KBM-7 (cell line): Measurements from ENCODE around the gene CACNA1H.

Experiments used
- DNase-seq: peaks from one replicate; pipeline ENCODE4 v3.0.0-alpha.2; 2015
- in situ Hi-C: fragments of 300-500 bp; cut with MboI; formaldehyde crosslinking; loops from 2 replicates; pipeline ENCODE4 v1.14.3; 2020; ENCODE audit warnings: low sequenced_read_pairs, low pct_unique_long_range_greater_than_20kb, mixed read lengths

Gene CACNA1H

DNA sequence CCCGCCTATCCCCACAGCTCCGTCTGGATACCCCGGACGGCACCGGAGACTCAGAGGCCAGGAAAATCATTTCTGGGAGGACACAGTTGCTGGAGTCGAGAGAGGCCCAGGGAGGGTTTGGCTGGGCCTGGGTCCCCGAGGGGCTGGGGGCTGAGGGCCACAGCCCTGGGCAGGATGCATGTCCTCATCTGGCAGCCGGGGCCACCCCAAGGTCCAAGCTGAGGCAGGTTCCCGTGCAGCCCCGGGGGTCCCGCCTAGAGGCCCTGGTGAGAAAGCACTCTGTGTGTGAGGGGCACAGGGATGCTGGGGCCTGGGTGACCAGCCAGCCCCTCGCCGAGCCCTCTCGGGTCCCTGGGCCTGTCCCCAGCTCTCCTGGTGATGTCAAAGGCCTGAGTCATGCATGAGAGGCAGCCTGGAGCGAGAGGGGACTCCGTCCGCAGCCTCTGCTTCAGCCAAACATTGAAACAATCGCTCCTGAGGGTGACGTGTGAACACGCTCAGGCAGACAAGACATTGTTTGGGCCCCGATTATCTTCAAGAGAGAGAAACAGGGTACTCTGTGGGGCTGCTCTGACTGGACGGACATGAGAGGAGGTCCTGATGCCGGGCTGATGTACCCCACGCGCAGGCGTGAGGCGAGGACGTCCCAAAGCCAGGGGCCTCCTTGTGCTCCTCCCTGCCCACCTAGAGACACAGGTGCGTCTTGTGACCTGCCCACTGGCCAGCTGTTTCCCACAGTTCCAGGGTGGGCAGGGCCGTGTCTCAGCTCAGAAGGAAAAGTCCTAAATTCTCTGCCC, 31.1 kb upstream of the CACNA1H start:
- no peak for DNase-seq

DNA sequence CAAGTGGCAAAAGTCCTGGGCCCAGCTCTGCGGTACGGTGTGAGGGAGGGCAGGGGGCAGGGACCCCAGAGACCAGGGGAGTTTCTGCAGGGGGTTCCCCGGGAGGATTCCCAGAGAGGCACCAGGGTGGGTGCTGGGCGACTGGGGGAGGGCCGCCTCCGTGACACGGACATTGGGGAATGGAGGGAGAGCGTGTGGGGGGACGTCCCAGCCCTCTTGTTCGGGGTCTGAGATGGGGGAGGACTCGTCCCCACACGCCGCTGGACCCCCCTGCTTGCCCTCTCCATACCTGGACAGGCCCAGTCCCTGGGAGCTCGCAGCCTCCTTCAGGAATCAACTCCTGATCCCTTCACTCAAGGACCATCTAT, 30.5 kb upstream of the CACNA1H start:
- in situ Hi-C loops = no loop called here
- DNase-seq = no peak

More for the DNA sequence above, 31.1 kb upstream of the CACNA1H start:
- in situ Hi-C loops = no loop called here

DNA sequence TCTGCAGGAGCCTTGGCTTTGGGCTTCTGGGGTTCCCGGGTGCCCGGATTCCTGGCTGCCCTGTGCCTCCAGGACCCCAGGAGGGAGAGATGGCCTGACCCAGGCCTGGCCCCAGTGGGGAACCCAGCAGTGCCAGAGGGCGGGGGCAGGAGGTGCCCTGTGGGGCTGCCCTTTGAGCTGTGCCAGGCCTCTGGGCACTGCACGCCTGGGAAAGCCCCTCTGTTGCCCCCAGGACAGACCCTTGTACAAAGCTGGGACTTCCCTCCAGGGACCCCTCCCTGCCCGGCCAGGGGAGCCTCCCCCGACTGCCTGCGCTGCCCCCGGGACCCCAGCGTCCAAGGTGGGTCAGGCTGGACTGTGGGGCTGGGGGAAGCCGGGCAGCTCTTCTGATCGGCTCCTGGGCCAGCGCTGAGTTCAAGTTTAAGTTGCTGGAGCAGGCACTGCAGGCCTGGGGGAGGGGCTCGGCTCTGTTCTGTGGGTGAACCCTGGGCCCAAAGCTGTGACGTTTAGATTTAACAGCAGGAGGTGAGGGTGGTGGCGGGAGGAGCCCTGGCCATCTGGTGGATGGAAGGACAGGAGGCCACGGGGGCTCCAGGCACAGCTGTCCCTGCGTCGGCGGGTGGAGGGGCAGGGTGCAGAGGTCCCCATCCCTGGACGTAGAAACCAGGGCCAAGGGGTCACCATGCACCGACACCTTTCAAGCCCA, 29.2 kb upstream of the CACNA1H start:
- no peak for DNase-seq
- in situ Hi-C loops = no loop called here

DNA sequence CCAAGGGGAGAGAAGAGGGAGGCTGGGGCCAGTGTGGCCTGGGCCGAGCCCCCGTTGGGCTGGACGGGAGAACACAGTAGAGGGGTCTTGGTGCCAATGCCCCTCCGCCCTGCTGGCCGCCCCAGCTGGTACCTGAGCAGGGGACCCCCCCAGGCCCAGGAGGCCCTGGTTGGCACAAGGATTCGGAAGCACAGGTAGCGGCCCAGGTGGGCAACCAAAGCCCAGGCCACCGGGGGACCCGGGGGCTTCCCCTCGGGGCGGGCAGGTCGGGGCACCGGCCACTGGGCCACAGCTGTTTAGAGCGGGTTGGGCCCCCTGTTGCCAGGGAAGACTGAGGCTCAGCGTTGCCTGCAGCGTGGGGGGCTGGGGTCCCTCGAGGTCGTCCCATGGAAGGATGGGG, 28.6 kb upstream of the CACNA1H start:
- in situ Hi-C loops = no loop called here

DNA sequence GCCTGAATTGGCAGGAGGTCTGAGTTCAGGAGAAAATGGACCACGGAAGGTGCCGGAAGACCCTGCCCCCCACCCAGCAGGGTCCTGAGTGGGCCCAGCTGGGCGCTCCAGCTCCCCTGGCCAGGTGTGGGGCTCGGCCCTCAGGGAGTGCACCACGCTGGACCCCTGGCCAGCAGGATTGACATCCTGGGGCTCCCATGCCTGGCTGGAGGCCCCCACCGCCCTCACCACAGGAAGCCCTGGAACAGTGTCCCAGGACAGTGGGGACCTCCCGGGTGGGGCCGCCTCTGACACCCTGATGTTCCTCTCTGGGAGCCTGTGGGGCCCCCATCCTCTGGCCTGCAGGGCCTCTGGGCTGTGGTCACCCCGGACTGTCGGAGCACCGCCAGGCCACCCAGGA, 28.1 kb upstream of the CACNA1H start:
- in situ Hi-C loops = no loop called here

More for the DNA sequence above, 28.6 kb upstream of the CACNA1H start:
- no peak for DNase-seq

DNA sequence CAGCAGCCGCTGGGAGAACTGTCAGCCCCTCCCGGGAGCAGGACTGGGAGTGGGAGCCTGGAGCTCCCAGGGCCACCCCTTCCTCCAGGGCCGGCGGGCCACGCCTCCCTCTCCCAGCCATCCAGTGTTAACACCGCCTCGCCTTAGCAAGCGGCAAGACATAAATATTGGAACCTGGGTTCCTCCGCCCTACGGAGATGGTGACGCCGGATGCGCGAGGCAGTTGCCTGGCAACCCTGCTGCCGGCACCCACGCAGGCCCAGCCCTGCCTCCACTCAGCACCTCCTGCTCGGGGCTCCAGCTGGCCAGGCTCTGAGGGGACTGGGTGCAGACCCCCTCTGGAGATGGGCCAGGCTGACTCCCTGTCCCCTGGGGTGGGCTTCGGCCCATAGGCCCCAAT, 27.4 kb upstream of the CACNA1H start:
- in situ Hi-C loops = no loop called here
- peak; percentile 43 for DNase-seq

More for the DNA sequence above, 28.1 kb upstream of the CACNA1H start:
- no peak for DNase-seq

DNA sequence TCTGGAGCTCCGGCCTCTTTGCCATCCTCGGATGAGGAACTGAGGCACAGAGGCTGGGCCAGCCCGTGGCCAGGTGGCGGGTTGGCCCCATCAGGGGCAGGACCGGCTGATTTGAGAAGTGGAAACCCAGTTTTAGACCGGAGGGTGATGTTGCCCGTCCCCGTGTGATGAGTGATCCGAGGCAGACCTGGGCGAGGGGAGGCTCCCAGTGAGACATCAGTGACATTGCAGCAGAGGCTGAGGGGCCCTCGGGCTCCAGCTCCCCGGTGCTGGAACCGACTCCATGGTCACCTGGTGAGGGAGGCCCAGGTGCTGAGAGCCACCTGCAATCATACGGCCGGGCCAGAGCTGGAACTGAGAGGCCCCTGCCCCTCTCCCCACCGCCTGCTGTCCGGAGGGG, 26.9 kb upstream of the CACNA1H start:
- in situ Hi-C loops = no loop called here
- no peak for DNase-seq

DNA sequence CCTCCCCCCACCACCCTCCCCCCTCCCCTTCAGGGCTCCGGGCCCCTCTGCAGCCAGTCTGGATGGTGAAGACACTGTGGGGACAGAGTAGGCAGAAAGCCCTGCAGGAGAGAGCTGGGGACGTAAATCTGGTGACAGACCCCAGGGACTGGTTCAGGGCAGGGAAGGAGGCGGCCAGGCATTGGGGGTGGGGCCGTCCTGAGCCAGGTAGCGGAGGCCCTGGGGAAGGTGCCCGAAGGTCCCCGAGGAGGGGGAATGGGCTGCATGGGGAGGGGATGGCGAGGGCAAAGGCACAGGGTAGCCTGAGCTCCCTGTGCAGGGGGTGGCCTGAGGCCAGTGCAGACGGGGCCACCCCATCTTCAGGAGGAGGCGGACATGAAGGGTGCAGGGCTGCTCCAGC, 26.3 kb upstream of the CACNA1H start:
- DNase-seq = no peak
- in situ Hi-C loops = no loop called here

DNA sequence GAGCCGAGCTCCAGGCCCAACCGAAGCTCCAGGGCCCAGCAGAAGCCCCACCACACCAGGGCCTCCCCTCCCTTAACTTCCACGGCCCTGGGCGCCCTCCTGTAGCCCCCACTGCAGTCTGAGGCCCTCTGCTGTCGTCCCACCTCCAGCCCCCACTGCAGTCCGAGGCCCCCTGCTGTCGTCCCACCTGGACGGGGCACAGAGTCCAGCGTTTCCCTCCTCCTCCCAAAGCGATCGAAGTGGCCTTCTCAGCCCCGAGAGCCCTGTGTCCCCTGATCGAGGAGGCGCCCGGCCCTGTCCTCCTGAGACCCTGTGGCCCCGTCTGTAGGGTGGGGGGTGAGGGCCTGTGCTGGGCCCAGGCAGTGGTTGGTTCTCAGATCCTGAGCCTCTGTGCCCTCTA, 25.8 kb upstream of the CACNA1H start:
- DNase-seq = no peak
- in situ Hi-C loops = no loop called here

DNA sequence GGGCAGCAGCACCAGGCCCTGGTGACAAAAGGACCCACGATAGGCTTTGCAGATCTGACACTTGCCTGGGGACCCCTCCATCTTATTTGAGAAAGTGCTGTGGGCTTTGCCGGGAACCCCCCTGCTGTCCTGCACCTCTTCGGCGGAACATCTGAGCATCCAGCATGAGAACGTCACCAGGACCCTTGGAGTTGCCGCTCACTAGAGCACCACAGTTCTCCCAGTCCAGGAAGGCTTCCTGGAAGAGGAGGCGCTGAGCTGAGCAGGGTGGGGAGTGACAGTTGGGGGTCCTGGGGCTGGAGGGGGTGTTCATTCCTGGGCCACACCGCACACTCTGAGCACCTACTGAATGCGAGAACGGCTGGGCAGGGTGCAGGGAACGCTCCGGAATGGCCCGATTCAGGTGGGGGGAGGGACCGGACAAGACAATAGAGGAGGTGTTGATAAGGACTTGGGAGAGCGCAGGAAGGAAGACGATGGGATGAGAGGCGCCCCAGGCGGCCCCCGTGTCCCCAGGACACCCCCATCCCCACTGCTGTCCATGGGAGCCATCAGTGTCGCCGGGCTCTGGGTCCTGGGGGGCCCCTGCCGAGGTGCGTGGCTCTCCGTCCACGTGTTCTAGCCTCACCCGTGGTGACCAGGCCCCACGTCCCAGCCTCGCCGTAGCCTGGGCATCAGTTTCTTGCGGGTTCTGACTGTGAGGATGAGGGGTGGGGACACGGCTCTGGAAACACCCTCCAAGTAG, 24.8 kb upstream of the CACNA1H start:
- DNase-seq = no peak
- in situ Hi-C loops = no loop called here

DNA sequence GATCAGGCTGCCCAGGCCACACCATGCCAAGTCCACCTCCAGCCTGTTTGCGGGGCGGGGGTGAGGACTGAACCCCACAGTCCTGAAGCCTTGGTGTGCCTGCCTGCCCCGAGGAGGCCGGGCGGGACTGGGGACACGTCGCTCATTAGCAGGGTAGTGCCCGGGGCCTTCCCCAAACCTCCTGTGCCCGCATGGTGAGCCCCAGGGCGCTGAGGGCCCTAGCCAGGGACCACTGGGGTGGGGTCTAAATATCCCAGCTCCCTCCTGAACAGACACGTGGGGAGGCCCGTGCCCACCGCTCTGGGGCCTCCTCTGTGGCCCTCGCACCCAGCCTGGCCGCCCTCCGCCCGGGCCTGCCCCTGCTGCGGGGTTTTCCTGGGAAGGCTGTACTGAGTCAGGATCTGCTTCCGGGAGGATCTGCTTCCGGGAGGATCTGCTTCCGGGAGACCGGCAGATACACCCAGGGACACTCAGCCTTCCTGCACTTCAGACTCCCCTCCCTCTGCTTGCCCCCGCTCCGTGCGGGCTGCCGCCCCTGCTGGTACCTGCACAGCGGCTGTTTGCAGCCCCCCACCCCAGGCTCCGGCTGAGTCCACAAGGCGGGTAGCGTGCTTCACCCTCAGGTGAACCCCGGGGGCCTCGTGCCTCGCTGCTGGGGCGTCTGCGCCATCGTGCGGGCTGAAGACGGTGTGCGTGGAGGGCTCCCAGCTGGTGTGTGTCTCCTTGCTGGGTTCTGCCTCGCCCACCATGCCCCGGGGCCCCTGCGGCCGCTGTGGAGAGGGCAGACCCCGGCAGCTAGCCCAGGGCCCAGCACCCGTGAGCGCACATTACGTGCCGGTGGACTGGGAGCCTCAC, 23.6 kb upstream of the CACNA1H start:
- no peak for DNase-seq
- in situ Hi-C loops = no loop called here

DNA sequence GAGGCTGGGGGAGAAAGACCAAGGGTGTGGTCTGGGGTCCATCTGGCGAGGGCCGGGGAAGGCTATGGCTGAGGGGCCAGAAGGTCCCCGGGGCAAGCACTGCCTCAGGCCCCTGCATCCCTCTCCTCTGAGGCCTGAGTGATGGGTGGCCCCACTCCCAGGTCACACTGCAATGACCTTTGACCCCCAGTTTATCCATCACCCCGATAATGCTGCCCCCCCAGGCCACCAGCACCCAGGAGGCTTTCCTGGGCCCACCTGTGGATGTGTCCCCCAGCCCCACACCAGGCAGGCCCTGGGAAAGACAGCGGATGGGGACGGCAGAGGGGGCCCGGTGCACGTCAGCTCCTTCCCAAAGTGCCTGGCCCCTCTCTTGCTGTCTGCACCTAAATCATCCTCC, 22.5 kb upstream of the CACNA1H start:
- no peak for DNase-seq
- in situ Hi-C loops = no loop called here

DNA sequence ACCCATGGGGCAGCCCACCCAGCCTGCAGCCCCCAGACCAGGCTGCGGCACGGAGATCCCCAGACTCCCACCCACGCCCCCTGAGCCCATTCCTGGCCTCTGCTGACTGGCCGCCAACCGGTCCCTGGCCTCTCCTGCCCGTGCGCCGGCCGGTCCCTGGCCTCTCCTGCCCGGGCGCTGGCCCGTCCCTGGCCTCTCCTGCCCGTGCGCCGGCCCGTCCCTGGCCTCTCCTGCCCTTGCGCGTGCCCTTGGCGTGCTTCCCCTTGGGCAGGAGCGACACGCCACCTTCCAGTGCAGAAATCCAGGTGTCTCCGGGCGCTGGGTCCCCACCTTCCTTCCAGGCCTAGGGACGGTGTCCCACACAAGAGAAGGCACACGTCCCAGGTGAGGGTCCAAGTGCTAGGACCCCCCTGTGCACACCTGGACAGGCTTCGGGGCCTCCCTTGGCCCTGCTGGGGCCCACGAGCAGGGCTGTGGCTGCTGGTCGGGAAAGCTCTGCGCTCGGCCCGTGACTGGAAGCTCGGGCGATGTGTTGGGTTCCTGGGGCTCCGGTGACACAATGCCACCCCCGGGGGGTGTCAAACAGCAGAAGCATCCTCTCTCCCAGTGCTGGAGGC, 21.4 kb upstream of the CACNA1H start:
- in situ Hi-C loops = no loop called here
- DNase-seq = no peak

DNA sequence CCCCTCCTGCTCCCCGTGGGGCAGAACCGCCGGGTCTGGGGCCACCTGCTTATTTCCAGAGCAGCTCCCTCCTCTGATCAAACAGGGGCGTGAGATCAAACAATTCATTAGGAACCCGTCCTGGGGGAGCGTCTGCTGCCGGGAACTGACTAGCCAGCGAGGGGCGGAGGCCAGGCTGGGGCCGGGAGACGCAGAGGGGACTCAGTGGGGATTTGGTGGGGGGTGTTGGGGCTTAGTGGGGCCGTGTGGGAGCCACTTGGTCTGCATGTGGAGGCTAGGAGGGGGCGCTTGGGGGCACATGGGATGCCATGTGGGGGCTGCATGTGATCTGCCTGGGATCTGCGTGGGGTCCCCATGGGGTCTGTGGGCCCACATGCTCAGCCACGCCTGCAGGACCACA, 20.5 kb upstream of the CACNA1H start:
- no peak for DNase-seq
- in situ Hi-C loops = no loop called here

DNA sequence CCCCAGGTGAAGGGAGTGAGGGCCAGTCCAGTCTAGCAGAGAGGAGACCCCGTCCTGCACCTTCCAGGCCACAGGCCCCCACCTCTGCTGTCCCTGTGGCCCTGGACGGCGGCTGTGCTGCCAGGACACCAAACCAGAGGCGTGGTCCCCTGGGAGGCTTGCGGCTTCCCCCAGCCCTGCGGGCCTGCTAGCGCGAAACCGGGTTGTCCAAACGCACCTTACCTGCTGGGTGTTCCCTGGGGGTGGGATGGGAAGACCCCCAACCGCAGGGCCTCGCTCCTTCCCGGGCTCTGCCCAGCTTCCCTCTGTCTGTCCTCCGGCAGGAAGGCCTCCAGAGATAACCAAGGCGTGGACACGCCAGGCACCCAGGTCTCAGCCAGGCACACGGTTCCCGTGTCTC, 19.6 kb upstream of the CACNA1H start:
- no peak for DNase-seq
- in situ Hi-C loops = no loop called here

DNA sequence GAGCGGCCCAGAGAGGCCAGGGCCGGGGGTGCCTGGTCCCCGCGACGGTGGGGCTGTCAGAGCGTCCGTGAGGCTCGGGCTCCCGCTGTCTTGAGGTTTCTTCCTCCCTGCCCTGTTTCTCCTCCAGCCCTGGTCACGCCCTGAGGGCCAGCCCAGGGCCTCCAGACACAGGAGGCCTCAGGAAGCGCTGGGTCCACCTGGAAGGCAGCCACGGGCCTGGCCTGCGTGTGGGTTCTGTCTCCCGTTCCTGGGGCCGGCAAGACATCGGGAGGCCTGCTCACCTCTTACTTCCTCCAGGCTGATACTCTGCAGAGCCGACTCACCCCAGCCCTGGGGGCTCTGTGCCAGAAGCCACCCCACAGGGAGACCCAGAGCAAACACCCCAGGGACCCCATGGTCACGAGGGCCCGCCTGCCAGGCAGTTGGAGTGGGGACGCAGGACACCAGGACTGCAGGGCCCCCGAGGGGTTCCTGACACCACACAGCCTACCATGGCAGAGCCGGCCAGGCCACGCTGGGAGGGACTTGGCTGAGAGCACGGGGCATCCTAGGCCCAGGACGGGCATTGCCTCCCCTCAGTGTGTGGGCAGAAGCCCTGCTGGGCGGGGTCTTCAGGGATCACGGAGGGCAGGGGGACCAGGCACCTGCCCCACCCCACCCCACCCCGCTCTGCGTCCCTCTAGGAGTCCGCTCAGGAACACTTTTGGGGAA, 18.9 kb upstream of the CACNA1H start:
- DNase-seq = no peak
- in situ Hi-C loops = no loop called here

DNA sequence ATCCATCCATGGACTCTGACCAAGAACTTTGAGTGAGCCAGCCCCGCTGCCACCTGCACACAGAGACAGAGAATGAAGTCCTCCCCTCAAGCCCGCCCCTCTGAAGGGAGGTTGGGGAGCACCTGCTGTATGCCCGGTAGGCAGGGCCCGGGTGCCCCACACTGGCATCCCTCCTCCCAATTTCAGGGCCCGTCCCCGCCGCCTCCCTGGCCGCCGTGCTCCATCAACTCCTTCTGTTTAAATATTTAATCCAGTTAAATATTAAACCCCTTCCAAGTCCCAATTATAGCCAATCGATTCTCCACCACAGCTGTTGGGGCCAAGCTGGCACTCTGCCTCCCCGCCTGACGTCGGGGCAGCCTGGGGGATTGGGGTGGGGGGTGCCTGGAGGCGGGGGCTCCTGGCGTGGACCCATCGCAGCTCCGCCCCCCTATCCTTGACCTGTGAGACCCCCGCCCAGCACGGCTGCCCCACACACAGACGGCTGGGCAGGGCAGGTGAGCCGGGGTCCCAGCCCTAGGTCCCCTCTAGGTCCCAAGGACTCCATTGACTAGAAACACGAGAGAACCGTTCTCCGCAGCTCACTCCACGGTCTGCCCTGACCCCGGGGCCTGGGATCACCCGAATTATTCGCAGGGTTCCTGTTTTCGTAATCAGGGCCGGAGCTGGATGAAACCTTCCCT, 18.0 kb upstream of the CACNA1H start:
- DNase-seq = no peak
- in situ Hi-C loops = no loop called here

DNA sequence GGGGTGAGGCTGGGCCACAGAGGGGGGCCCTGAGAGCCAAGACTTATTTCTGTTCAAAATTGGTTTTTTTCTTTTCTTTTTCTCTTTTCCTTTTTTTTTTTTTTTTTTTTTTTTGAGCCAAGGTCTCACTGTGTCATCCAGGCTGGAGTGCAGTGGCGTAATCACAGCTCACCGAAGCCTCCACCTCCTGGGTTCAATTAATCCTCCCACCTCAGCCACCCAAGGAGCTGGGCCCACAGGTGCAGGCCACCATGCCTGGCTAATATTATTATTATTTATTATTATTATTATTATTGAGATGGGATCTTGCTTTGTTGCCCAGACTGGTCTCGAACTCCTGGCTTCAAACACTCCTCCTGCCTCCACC, 17.5 kb upstream of the CACNA1H start:
- in situ Hi-C loops = no loop called here
- DNase-seq = no peak
